ENCODE data around the gene JAG1.
A peak's percentile ranks its signal among the peaks of the same experiment; 100 is the strongest.

JAG1 gene

GRCh38 chr20:10680571-10680970 lies 6.8 kb upstream of the JAG1 start:
- TF ChIP-seq ZFX (IDR thresholded peaks at IDR 0.05): no peak
- TF ChIP-seq CTCF (conservative IDR thresholded peaks at IDR 0.05): no peak
- no peak overlapping the region for H3K27ac ChIP-seq

GRCh38 chr20:10679269-10679668 lies 5.5 kb upstream of the JAG1 start:
- TF ChIP-seq CTCF (conservative IDR thresholded peaks at IDR 0.05) (no peak), ZFX (IDR thresholded peaks at IDR 0.05) (no peak)
- no peak overlapping the region for H3K27ac ChIP-seq

- no peak for TF ChIP-seq ZFX (IDR thresholded peaks at IDR 0.05)
- no peak for TF ChIP-seq CTCF (conservative IDR thresholded peaks at IDR 0.05)
- no peak overlapping the region for H3K27ac ChIP-seq
These were observed 2.7 kb upstream of the JAG1 start for GRCh38 chr20:10676518-10676917.

GRCh38 chr20:10675450-10675848 lies 1.6 kb upstream of the JAG1 start:
- H3K27ac ChIP-seq: no peak overlapping the region
- no peak for TF ChIP-seq ZFX (IDR thresholded peaks at IDR 0.05)
- TF ChIP-seq CTCF (conservative IDR thresholded peaks at IDR 0.05): no peak

GRCh38 chr20:10674684-10675449 lies 1.1 kb upstream of the JAG1 start:
- H3K27ac ChIP-seq: peak overlapping the region; percentile 82
- TF ChIP-seq ZFX (IDR thresholded peaks at IDR 0.05) (no peak), CTCF (conservative IDR thresholded peaks at IDR 0.05) (peak; percentile 84)

GRCh38 chr20:10673176-10673841 lies 490 bp downstream of the JAG1 start:
- peak overlapping the region; percentile 82 for H3K27ac ChIP-seq

More at GRCh38 chr20:10673176-10673841, 490 bp downstream of the JAG1 start:
- TF ChIP-seq ZFX (IDR thresholded peaks at IDR 0.05) (no peak), CTCF (conservative IDR thresholded peaks at IDR 0.05) (no peak)

Data from C4-2B (cell line).